ENCODE measurements around the gene ASTN2.

The ASTN2 gene

GRCh38 chr9:117395151-117395650, 19.7 kb downstream of the ASTN2 start:
- no peaks in the 10 kb centered on the region for H3K27me3 ChIP-seq (ENCODE audit: insufficient read depth, low read length)
- H3K9ac ChIP-seq (ENCODE audit: low read depth, low read length) = no peak overlapping the region
- no peaks in the 10 kb centered on the region for H3K9me3 ChIP-seq (ENCODE audit: insufficient read depth, low read depth, low read length)
- no peak overlapping the region for H3K4me3 ChIP-seq (ENCODE audit: low read length)
- peaks cover 14% of the 10 kb centered on the region for H3K4me1 ChIP-seq (ENCODE audit: insufficient read depth, low read length)
- 83% methylated on average over 4 of the region's 5 CpGs for WGBS
- H3K36me3 ChIP-seq (ENCODE audit: insufficient read depth, low read length) = no peaks in the 10 kb centered on the region
- H3K27ac ChIP-seq (ENCODE audit: low read depth, low read length) = no peak overlapping the region

- no peaks in the 10 kb centered on the region for H3K9me3 ChIP-seq (ENCODE audit: insufficient read depth, low read depth, low read length)
- no peaks in the 10 kb centered on the region for H3K27me3 ChIP-seq (ENCODE audit: insufficient read depth, low read length)
- H3K36me3 ChIP-seq (ENCODE audit: insufficient read depth, low read length) = no peaks in the 10 kb centered on the region
- no peak overlapping the region for H3K9ac ChIP-seq (ENCODE audit: low read depth, low read length)
- 66% methylated on average over 4 of the region's 4 CpGs for WGBS
- no peak overlapping the region for H3K4me3 ChIP-seq (ENCODE audit: low read length)
- no peak overlapping the region for H3K27ac ChIP-seq (ENCODE audit: low read depth, low read length)
- peaks cover 9% of the 10 kb centered on the region for H3K4me1 ChIP-seq (ENCODE audit: insufficient read depth, low read length)
These were observed 20.2 kb downstream of the ASTN2 start for GRCh38 chr9:117394655-117395054.

- Histone ChIP-seq H3K36me3 (ENCODE audit: insufficient read depth, low read length) (no peaks in the 10 kb centered on the region), H3K27ac (ENCODE audit: low read depth, low read length) (no peak overlapping the region), H3K9ac (ENCODE audit: low read depth, low read length) (no peak overlapping the region), H3K4me1 (ENCODE audit: insufficient read depth, low read length) (peaks cover 9% of the 10 kb centered on the region; the same call in 1 of the 2 replicates), H3K4me3 (ENCODE audit: low read length) (no peak overlapping the region), H3K27me3 (ENCODE audit: insufficient read depth, low read length) (no peaks in the 10 kb centered on the region), H3K9me3 (ENCODE audit: insufficient read depth, low read depth, low read length) (no peaks in the 10 kb centered on the region)
- 72% methylated on average over 2 of the region's 2 CpGs for WGBS
These were observed 21.9 kb downstream of the ASTN2 start for GRCh38 chr9:117392992-117393391.

- 56% methylated on average over 3 of the region's 3 CpGs for WGBS
- H3K4me1 ChIP-seq (ENCODE audit: insufficient read depth, low read length) = no peaks in the 10 kb centered on the region
These were observed 27.4 kb downstream of the ASTN2 start for GRCh38 chr9:117387422-117387821.

GRCh38 chr9:117379341-117379740, 35.5 kb downstream of the ASTN2 start:
- no peak overlapping the region for H3K4me3 ChIP-seq (ENCODE audit: low read length)
- no peak overlapping the region for H3K27ac ChIP-seq (ENCODE audit: low read depth, low read length)
- no peaks in the 10 kb centered on the region for H3K9me3 ChIP-seq (ENCODE audit: insufficient read depth, low read depth, low read length)
- 100% methylated on average over 1 of the region's 2 CpGs for WGBS
- H3K4me1 ChIP-seq (ENCODE audit: insufficient read depth, low read length) = peaks cover 11% of the 10 kb centered on the region
- H3K9ac ChIP-seq (ENCODE audit: low read depth, low read length) = no peak overlapping the region
- H3K27me3 ChIP-seq (ENCODE audit: insufficient read depth, low read length) = no peaks in the 10 kb centered on the region
- no peaks in the 10 kb centered on the region for H3K36me3 ChIP-seq (ENCODE audit: insufficient read depth, low read length)

More at GRCh38 chr9:117387422-117387821, 27.4 kb downstream of the ASTN2 start:
- Histone ChIP-seq H3K9me3 (ENCODE audit: insufficient read depth, low read depth, low read length) (no peaks in the 10 kb centered on the region), H3K27ac (ENCODE audit: low read depth, low read length) (no peak overlapping the region), H3K9ac (ENCODE audit: low read depth, low read length) (no peak overlapping the region), H3K4me3 (ENCODE audit: low read length) (no peak overlapping the region), H3K36me3 (ENCODE audit: insufficient read depth, low read length) (no peaks in the 10 kb centered on the region), H3K27me3 (ENCODE audit: insufficient read depth, low read length) (no peaks in the 10 kb centered on the region)

- Histone ChIP-seq H3K9me3 (ENCODE audit: insufficient read depth, low read depth, low read length) (no peaks in the 10 kb centered on the region), H3K27me3 (ENCODE audit: insufficient read depth, low read length) (no peaks in the 10 kb centered on the region), H3K4me1 (ENCODE audit: insufficient read depth, low read length) (peaks cover 18% of the 10 kb centered on the region), H3K27ac (ENCODE audit: low read depth, low read length) (no peak overlapping the region), H3K9ac (ENCODE audit: low read depth, low read length) (no peak overlapping the region), H3K4me3 (ENCODE audit: low read length) (no peak overlapping the region), H3K36me3 (ENCODE audit: insufficient read depth, low read length) (no peaks in the 10 kb centered on the region)
- 68% methylated on average over 5 of the region's 5 CpGs for WGBS
These were observed 37.8 kb downstream of the ASTN2 start for GRCh38 chr9:117377046-117377445.

- no peaks in the 10 kb centered on the region for H3K27me3 ChIP-seq (ENCODE audit: insufficient read depth, low read length)
- peaks cover 18% of the 10 kb centered on the region for H3K4me1 ChIP-seq (ENCODE audit: insufficient read depth, low read length)
- H3K27ac ChIP-seq (ENCODE audit: low read depth, low read length) = no peak overlapping the region
- H3K36me3 ChIP-seq (ENCODE audit: insufficient read depth, low read length) = no peaks in the 10 kb centered on the region
- WGBS = 91% methylated on average over 1 of the region's 1 CpG
- H3K4me3 ChIP-seq (ENCODE audit: low read length) = no peak overlapping the region
- no peak overlapping the region for H3K9ac ChIP-seq (ENCODE audit: low read depth, low read length)
- H3K9me3 ChIP-seq (ENCODE audit: insufficient read depth, low read depth, low read length) = no peaks in the 10 kb centered on the region
These were observed 38.9 kb downstream of the ASTN2 start for GRCh38 chr9:117375956-117376355.

- H3K9ac ChIP-seq (ENCODE audit: low read depth, low read length) = no peak overlapping the region
- H3K4me1 ChIP-seq (ENCODE audit: insufficient read depth, low read length) = peaks cover 23% of the 10 kb centered on the region
These were observed 40.7 kb downstream of the ASTN2 start for GRCh38 chr9:117374076-117374725.

GRCh38 chr9:117368684-117369230, 46.1 kb downstream of the ASTN2 start:
- H3K27me3 ChIP-seq (ENCODE audit: insufficient read depth, low read length) = no peaks in the 10 kb centered on the region
- WGBS = 67% methylated on average over 1 of the region's 2 CpGs
- H3K4me1 ChIP-seq (ENCODE audit: insufficient read depth, low read length) = peaks cover 24% of the 10 kb centered on the region
- H3K36me3 ChIP-seq (ENCODE audit: insufficient read depth, low read length) = no peaks in the 10 kb centered on the region
- H3K9ac ChIP-seq (ENCODE audit: low read depth, low read length) = no peak overlapping the region
- H3K27ac ChIP-seq (ENCODE audit: low read depth, low read length) = peak overlapping the region; percentile 62; the same call in 1 of the 2 replicates
- H3K9me3 ChIP-seq (ENCODE audit: insufficient read depth, low read depth, low read length) = no peaks in the 10 kb centered on the region
- H3K4me3 ChIP-seq (ENCODE audit: low read length) = no peak overlapping the region

More at GRCh38 chr9:117374076-117374725, 40.7 kb downstream of the ASTN2 start:
- Histone ChIP-seq H3K4me3 (ENCODE audit: low read length) (no peak overlapping the region), H3K9me3 (ENCODE audit: insufficient read depth, low read depth, low read length) (no peaks in the 10 kb centered on the region), H3K36me3 (ENCODE audit: insufficient read depth, low read length) (no peaks in the 10 kb centered on the region), H3K27me3 (ENCODE audit: insufficient read depth, low read length) (no peaks in the 10 kb centered on the region), H3K27ac (ENCODE audit: low read depth, low read length) (no peak overlapping the region)
- WGBS = 62% methylated on average over 2 of the region's 4 CpGs

GRCh38 chr9:117365438-117365837, 49.4 kb downstream of the ASTN2 start:
- 93% methylated on average over 3 of the region's 3 CpGs for WGBS
- Histone ChIP-seq H3K4me1 (ENCODE audit: insufficient read depth, low read length) (peaks cover 16% of the 10 kb centered on the region), H3K9me3 (ENCODE audit: insufficient read depth, low read depth, low read length) (no peaks in the 10 kb centered on the region), H3K27me3 (ENCODE audit: insufficient read depth, low read length) (no peaks in the 10 kb centered on the region), H3K9ac (ENCODE audit: low read depth, low read length) (no peak overlapping the region), H3K27ac (ENCODE audit: low read depth, low read length) (no peak overlapping the region), H3K4me3 (ENCODE audit: low read length) (no peak overlapping the region), H3K36me3 (ENCODE audit: insufficient read depth, low read length) (no peaks in the 10 kb centered on the region)

- no peaks in the 10 kb centered on the region for H3K36me3 ChIP-seq (ENCODE audit: insufficient read depth, low read length)
- H3K27me3 ChIP-seq (ENCODE audit: insufficient read depth, low read length) = no peaks in the 10 kb centered on the region
- H3K4me3 ChIP-seq (ENCODE audit: low read length) = no peak overlapping the region
- H3K9ac ChIP-seq (ENCODE audit: low read depth, low read length) = no peak overlapping the region
- H3K4me1 ChIP-seq (ENCODE audit: insufficient read depth, low read length) = no peaks in the 10 kb centered on the region
- H3K27ac ChIP-seq (ENCODE audit: low read depth, low read length) = no peak overlapping the region
- 92% methylated on average over 3 of the region's 4 CpGs for WGBS
- no peaks in the 10 kb centered on the region for H3K9me3 ChIP-seq (ENCODE audit: insufficient read depth, low read depth, low read length)
These were observed 51.9 kb downstream of the ASTN2 start for GRCh38 chr9:117363006-117363405.

Measured in HUES64 (cell line).